Measurements from ENCODE around the gene JMJD6. TPM values are rescaled to one million over a fixed set of nuclear protein-coding genes. Genes with fewer than 3 reads are reported as not detected.
A peak's percentile ranks its signal among the peaks of the same experiment; 100 is the strongest.

JMJD6 gene
- 10 to 100 TPM; 32.4 to 67.0 (median 39.1) TPM for total RNA-seq
- polyA plus RNA-seq = 10 to 100 TPM; 30.1 to 75.6 TPM
- long read RNA-seq, donor 1, full-length matches to known transcripts = 37 of 62 reads
- long read RNA-seq, donor 1, partial matches to known transcripts = 8 of 62 reads
- long read RNA-seq, donor 1, other reads (novel, unspliced or antisense) = 17 of 62 reads
- long read RNA-seq, donor 2, full-length matches to known transcripts = 145 of 234 reads
- long read RNA-seq, donor 2, partial matches to known transcripts = 56 of 234 reads
- long read RNA-seq, donor 2, other reads (novel, unspliced or antisense) = 33 of 234 reads
- long read RNA-seq, donor 3, full-length matches to known transcripts = 48 of 77 reads
- long read RNA-seq, donor 3, partial matches to known transcripts = 12 of 77 reads
- long read RNA-seq, donor 3, other reads (novel, unspliced or antisense) = 17 of 77 reads

- intact Hi-C loops (cut with DNase I) = loop anchor here in 4 of 10 donors (1.0 to 10.0 kb wide), 4 partner anchors 11 to 169 kb away; partner anchors contain the start of gene SRSF2 (in 1 of the 4)
- no peaks in the 10 kb centered on the region for H3K9me3 ChIP-seq
- ATAC-seq = peak; percentile 93 to 96 (median 95)
- peaks cover 0 to 64% (median 52%) of the 10 kb centered on the region in 9 donors for H3K36me3 ChIP-seq
- H3K4me1 ChIP-seq = peaks cover 6 to 73% (median 51%) of the 10 kb centered on the region in 12 donors
- peak; percentile 97 to 98 (median 98) for DNase-seq
- 0 to 3% (median 0%) methylated on average over 7 to 60 of the region's 60 CpGs for WGBS, 4 donors
- H3K4me3 ChIP-seq = peak within 1 kb of the TSS; percentile 71 to 99 (median 88)
- no peaks in the 10 kb centered on the region for H3K27me3 ChIP-seq
- TF ChIP-seq CTCF (IDR thresholded peaks at IDR 0.05) (no peak), POLR2A (IDR thresholded peaks at IDR 0.05) (peak; percentile 53 to 90)
- peak within 1 kb of the TSS; percentile 96 to 100 (median 98) for H3K27ac ChIP-seq
These were observed at the start of gene JMJD6 for GRCh38 chr17:76726231-76726775. JMJD6 (minus strand) TSS chr17:76726606; CDS start chr17:76726475, 131 bp downstream.

- Histone ChIP-seq H3K4me3 (no peak overlapping the region), H3K4me1 (peaks cover 0 to 11% (median 6%) of the 10 kb centered on the region in 12 donors), H3K27me3 (no peaks in the 10 kb centered on the region), H3K36me3 (peaks cover 0 to 95% (median 80%) of the 10 kb centered on the region in 9 donors), H3K27ac (no peak overlapping the region), H3K9me3 (no peaks in the 10 kb centered on the region)
- 78 to 86% (median 81%) methylated on average over 10 of the region's 10 CpGs for WGBS, 4 donors
- intact Hi-C loops (cut with DNase I) = no loop called here
- TF ChIP-seq CTCF (IDR thresholded peaks at IDR 0.05) = no peak
- no peak for TF ChIP-seq POLR2A (IDR thresholded peaks at IDR 0.05)
- DNase-seq (no peak), ATAC-seq (no peak)
These were observed 48.7 kb upstream of the JMJD6 start for GRCh38 chr17:76775021-76775600.

GRCh38 chr17:76772842-76773525, 46.6 kb upstream of the JMJD6 start:
- intact Hi-C loops (cut with DNase I) = no loop called here
- ATAC-seq = peak in 3 of 4 donors; percentile 83 to 89 (median 85)
- Histone ChIP-seq H3K36me3 (peaks cover 0 to 95% (median 74%) of the 10 kb centered on the region in 9 donors), H3K27me3 (no peaks in the 10 kb centered on the region), H3K4me3 (peak overlapping the region in 1 of 12 donors; percentile 21), H3K9me3 (no peaks in the 10 kb centered on the region), H3K4me1 (peaks cover 0 to 11% (median 6%) of the 10 kb centered on the region in 12 donors), H3K27ac (peak overlapping the region in 4 of 12 donors; percentile 17 to 64 (median 53))
- 35 to 41% (median 38%) methylated on average over 6 of the region's 6 CpGs for WGBS, 4 donors
- peak in 1 of 5 donors; percentile 38 for DNase-seq
- TF ChIP-seq POLR2A (IDR thresholded peaks at IDR 0.05) (no peak), CTCF (IDR thresholded peaks at IDR 0.05) (no peak)
